HepG2 (cell line): ENCODE results near the gene PACS1.
"Not testable (repeated sequence)": the region's sequence is repeated elsewhere in the genome, so short reads cannot be mapped to it uniquely, and the experiment has no call there.

Experiments
- HNRNPK ChIP-seq: fragments of 200-400 bp; formaldehyde crosslinking; IDR thresholded peaks from 2 replicates; pipeline ENCODE4 v1.6.1; 2018; ENCODE audit warnings: low read length, low read depth, moderate library complexity, mild to moderate bottlenecking; ENCODE audit not compliant: poor library complexity, severe bottlenecking
- HOXD1 ChIP-seq: sonication (generic); formaldehyde crosslinking; IDR thresholded peaks from 2 replicates; pipeline ENCODE4 v1.5.0; 2020; ENCODE audit warnings: missing genetic modification reagents
- SMAD9 ChIP-seq: sonication (generic); formaldehyde crosslinking; IDR thresholded peaks from 2 replicates; pipeline ENCODE4 v1.5.1; 2020; ENCODE audit warnings: mild to moderate bottlenecking, missing genetic modification reagents
- ZNF430 ChIP-seq: sonication (generic); formaldehyde crosslinking; IDR thresholded peaks from 2 replicates; pipeline ENCODE4 v1.9.0; 2021; ENCODE audit warnings: mild to moderate bottlenecking, missing genetic modification reagents
- ZNF782 ChIP-seq: sonication (generic); formaldehyde crosslinking; IDR thresholded peaks from 2 replicates; pipeline ENCODE4 v1.4.0; 2020; ENCODE audit warnings: missing genetic modification reagents, mild to moderate bottlenecking, borderline replicate concordance
- TF ChIP-seq, protein P1 (sequence below): sonication (generic); formaldehyde crosslinking; IDR thresholded peaks from 2 replicates; pipeline ENCODE4 v1.5.0; 2020; ENCODE audit warnings: mild to moderate bottlenecking, missing genetic modification reagents, moderate library complexity
- TF ChIP-seq, protein P2 (sequence below): sonication (generic); formaldehyde crosslinking; IDR thresholded peaks from 2 replicates; pipeline ENCODE4 v1.9.0; 2021; ENCODE audit warnings: missing genetic modification reagents, borderline replicate concordance

GRCh38 chr11:66276619-66277018, 206.5 kb downstream of the PACS1 start:
- TF ChIP-seq HOXD1 (CRISPR knock-in tag); HNRNPK; SMAD9 (CRISPR knock-in tag); ZNF782; ZNF430 (CRISPR knock-in tag): not testable (repeated sequence)
- TF ChIP-seq, protein P1, sequence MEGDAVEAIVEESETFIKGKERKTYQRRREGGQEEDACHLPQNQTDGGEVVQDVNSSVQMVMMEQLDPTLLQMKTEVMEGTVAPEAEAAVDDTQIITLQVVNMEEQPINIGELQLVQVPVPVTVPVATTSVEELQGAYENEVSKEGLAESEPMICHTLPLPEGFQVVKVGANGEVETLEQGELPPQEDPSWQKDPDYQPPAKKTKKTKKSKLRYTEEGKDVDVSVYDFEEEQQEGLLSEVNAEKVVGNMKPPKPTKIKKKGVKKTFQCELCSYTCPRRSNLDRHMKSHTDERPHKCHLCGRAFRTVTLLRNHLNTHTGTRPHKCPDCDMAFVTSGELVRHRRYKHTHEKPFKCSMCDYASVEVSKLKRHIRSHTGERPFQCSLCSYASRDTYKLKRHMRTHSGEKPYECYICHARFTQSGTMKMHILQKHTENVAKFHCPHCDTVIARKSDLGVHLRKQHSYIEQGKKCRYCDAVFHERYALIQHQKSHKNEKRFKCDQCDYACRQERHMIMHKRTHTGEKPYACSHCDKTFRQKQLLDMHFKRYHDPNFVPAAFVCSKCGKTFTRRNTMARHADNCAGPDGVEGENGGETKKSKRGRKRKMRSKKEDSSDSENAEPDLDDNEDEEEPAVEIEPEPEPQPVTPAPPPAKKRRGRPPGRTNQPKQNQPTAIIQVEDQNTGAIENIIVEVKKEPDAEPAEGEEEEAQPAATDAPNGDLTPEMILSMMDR: not testable (repeated sequence)
- TF ChIP-seq, protein P2, sequence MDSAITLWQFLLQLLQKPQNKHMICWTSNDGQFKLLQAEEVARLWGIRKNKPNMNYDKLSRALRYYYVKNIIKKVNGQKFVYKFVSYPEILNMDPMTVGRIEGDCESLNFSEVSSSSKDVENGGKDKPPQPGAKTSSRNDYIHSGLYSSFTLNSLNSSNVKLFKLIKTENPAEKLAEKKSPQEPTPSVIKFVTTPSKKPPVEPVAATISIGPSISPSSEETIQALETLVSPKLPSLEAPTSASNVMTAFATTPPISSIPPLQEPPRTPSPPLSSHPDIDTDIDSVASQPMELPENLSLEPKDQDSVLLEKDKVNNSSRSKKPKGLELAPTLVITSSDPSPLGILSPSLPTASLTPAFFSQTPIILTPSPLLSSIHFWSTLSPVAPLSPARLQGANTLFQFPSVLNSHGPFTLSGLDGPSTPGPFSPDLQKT (CRISPR knock-in tag): not testable (repeated sequence)
